Fibroblast of peridontal ligament (primary cell): Measurements from ENCODE around the gene DPM2.
A peak's percentile ranks its signal among the peaks of the same experiment; 100 is the strongest.

Source experiments
- DNase-seq: peaks from one replicate; pipeline ENCODE4 v3.0.0-alpha.2; 2010; ENCODE audit errors: extremely low read depth

The DPM2 gene

DNA sequence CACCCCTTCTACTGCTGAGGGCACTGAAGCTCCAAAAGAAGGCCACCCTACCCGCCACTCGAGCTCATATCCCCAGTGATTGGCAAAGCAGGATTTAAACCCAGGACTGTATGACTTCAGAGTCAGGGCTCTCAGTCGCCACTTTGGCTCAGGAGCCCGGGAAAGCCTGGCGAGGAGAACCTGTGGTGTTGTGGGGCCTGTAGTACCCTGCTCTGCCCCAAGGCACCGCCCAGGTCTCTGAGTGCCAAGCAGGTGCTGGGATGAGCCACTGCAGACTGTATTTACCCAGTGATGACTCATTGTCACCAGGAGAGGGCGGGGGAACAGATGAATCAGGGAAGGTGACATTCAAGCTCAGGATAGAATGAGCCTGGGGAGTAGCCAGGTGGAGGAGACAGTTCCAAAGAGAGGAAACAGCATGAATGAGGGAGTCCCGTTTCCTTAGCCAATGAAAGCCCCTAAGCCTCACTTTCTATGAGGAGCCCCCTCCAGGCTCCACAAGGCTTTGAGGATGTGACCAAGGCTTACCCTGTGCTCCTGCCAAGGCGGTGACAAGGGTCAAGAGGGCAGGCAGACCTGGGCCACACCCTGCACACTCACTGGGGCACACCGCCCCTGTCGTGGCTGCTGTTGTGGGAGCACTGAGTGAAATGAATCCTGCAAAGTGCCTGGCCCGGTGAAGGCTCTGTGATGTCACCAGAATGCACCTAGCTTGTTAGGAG, 17.8 kb upstream of the DPM2 start:
- no peak for DNase-seq

- no peak for DNase-seq
Measured at GRCh38 chr9:127954831-127955293, 17.2 kb upstream of the DPM2 start.

GRCh38 chr9:127953768-127954505, 16.3 kb upstream of the DPM2 start:
- no peak for DNase-seq

DNA sequence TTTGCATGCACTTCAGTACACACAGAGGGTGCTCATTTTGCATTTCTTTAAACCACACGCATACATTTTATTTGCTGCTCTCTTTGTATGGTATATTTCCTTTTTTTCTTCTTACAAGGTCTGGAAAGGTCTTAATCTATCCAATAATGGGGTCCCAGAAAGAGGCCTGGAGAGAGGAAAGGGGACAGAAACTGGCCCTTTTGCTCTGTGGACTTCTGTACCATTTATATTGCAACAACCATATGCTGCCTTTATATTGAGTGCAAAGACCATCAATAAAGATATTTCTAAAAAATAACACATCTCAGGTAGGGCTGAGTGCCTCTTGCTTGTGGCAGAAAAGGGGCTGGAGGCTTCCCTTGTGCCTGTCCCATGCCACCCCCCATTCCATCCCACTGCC, 15.5 kb upstream of the DPM2 start:
- DNase-seq: no peak

DNA sequence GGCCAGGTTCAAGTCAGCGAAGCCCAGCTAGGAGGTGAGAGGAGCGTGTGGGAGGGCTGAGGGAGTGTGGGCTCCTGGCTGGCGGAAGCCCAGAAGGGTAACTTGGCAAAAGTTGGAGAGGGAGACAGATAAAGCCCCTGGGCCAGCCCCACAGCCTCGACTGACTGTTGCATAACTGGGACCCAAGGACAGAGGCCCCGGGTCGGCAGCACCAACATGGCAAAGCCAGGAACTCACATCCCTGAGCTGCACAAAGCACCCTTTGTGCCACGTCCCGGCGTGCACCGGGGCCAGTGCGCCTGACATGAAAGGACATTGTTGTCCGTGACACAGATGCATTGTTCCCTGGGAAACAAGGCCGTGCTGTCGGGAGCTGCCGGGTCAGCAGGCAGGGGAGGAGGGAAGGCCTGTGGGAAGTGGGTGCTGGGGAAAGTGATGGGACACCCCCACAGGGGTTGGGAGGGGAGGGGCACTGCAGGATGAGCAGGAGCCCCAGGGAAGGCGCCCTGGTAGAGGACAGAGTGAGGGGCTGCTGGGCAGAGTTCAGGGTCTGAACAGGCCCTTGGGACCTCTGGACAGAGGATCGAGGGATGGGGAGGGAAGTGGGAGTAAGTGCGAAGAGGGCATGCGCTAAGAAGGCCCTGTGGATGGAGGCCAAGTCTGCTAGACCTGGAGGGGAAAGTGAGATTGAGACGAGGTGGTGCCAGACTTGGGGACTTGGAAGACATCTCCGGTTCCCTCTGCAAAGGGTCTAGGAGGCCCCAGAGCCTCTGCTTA, 13.0 kb upstream of the DPM2 start:
- no peak for DNase-seq

DNA sequence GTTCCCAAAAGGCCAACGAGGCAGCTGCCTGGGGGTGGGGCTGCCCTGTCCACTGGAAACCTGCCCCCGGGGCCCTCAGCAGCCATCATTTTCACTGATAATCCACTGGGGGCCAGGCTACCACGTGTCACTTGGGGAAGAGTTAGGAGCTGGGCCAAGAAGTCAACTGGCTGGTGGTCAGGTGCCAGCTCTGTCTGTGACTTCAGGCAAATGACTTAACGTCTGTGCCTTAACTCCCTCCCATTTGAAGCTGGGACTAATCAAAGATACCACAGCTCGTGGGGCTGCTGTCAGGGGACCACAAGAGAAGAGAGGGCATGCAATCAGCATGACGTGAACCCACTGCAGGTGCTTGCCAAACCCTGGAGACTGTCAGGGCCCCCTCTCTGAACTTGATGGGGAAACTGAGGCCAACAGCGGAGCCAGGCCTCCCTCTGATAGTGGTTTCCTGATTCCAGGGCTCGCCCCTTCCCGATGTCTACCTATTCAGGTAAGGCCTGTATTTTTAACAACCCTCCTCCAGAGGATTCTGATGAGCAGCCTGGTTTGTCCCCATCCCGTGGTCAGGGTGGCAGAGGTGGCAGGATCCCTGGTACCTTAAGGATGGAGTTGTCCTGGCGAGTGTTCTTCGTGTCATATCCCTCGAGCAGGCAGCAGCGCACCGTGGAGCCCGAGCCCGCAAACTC, 12.3 kb upstream of the DPM2 start:
- no peak for DNase-seq

DNA sequence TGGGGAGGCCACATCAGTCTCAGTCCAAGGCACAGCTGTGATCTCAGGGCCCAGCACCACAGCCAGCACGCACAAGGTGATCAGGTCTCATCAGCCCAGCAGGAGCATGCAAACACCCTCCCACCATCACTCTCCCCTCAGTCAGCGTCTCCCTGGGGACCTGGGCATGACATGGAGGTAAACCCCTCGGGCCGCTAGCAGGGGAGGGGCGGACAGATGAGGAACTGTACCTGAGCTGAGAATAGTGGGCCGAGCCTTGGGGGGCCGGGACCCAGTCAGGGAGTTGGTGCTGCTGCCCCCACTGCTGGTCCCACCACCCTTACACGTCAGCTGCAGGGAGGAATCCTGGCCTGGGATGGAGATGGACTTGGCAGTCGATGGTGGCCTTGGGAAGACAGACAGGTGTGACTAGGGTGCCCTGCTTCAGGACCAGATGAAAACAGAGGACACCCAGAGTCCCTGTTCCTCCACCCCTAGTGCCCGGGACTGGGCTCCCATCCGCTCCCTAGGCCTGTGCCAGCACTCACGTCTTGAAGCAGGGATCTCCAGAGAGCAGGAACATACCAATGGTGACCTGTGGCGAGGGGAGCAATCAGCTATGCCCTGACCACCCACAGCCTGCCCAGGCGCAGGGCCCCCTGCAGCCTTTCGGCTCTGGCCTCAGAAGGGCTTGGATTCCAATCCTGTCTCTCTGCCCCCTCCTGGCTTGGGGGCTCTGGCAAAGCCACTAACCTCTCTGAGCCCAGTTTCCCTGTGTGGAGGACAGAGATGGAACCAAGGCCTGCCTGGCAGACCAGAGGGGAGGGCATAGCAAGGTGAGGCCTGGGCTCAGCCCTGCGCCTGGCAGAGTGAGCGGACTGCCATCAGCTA, 10.4 kb upstream of the DPM2 start:
- DNase-seq: no peak

- no peak for DNase-seq
Measured at GRCh38 chr9:127946728-127947127, 9.1 kb upstream of the DPM2 start.

DNA sequence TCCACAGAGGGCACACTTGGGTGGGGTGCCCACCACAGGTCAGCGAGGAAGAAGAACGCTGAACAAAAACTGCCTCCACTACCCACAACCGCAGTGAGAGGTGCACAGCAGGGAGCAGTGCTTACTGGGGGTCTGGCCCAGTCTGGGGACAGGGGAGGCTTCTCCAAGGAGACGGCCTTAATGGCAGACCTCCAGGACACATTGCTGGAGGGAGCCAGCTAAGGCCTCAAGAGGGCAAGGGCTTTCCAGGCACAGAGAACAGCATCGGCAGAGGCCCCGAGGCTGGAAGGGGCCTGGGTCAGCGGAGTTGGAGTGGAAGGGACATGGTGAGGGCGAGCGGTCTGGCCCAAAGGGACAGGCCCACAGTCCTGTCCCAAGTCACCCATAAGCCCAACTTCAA, 8.3 kb upstream of the DPM2 start:
- DNase-seq: no peak

DNA sequence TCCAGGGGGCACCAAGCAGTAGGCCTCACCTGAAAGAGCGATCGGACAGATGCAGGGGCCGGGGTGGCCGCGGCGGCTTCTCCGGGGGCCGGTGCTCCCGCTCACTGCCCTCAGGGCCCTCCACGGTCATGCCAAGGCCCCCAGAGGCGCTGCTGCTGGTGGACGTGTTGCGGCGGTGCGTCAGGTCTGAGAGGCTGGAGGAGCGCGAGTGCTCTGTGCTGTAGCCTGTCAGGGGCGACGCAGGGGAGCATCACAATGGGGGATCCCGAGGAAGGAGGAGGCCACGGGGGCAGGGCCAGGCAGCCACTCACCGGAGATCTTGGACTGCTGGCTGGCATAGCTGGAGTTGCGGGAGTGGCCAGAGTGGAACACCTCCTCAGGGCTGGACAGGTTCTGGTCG, 7.7 kb upstream of the DPM2 start:
- no peak for DNase-seq

- DNase-seq: no peak
Measured at GRCh38 chr9:127944586-127945218, 7.0 kb upstream of the DPM2 start.

GRCh38 chr9:127943731-127944144, 6.1 kb upstream of the DPM2 start:
- DNase-seq: peak; percentile 67

- no peak for DNase-seq
Measured at GRCh38 chr9:127943011-127943662, 5.5 kb upstream of the DPM2 start.

- DNase-seq: peak; percentile 67
Measured at GRCh38 chr9:127942216-127943010, 4.8 kb upstream of the DPM2 start.

DNA sequence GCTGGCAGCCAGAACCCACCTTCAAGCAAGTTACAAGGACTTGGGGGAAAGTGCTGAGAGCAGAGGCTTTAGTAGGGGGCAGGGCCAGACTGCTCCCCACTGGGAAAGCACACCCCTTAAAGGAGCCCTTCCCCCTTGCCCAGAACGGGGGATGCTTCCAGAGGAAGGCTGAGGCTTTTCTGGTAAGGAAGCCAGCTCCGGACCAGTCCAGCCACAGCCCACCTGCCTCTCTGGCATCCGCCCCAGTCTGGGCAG, 4.2 kb upstream of the DPM2 start:
- DNase-seq: no peak

GRCh38 chr9:127941062-127941960, 3.7 kb upstream of the DPM2 start:
- no peak for DNase-seq

DNA sequence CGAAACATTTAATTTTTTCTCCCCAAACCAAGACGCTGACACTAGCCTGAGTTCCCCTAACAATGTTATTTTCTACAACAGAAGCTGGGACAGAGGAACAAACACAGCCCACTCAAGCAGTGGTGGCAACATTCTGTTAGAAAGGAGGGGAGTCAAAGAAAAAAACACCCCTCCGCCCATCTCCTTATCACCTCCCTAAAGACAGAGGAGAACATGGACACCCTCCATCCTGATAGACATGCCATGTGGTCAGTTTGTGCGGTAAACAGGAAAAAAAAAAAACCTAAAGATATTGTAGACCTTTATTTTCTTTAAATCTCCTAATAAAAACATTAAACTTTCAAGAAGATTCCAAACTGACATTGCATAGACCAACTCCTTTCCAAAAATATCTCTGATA, 2.9 kb upstream of the DPM2 start:
- DNase-seq: no peak

- no peak for DNase-seq
Measured at GRCh38 chr9:127938298-127938690, 640 bp upstream of the DPM2 start.

GRCh38 chr9:127937056-127937387, 632 bp downstream of the DPM2 start:
- DNase-seq: no peak
